HG03432 (cell line): ENCODE data around the gene VMAC.

Experiments used
- ATAC-seq: cut with Tn5 transposase; IDR thresholded peaks from one replicate; pipeline ENCODE4 v1.9.1; 2021; ENCODE audit warnings: mild to moderate bottlenecking, moderate library complexity; ENCODE audit not compliant: unreplicated experiment

Gene VMAC

GRCh38 chr19:5903624-5904351, 884 bp upstream of the VMAC start, which contains the start of gene NDUFA11:
Gene NDUFA11 (minus strand): TSS chr19:5903790. CDS start chr19:5903708, 82 bp downstream.
- peak; percentile 43 for ATAC-seq

GRCh38 chr19:5905114-5905778, 574 bp downstream of the VMAC start:
- ATAC-seq: no peak

- no peak for ATAC-seq
Measured at GRCh38 chr19:5907241-5907640, 2.6 kb downstream of the VMAC start.

GRCh38 chr19:5908773-5909442, 4.2 kb downstream of the VMAC start:
- no peak for ATAC-seq

- ATAC-seq: no peak
Measured at GRCh38 chr19:5910638-5910907, 5.9 kb downstream of the VMAC start.

- ATAC-seq: no peak
Measured at GRCh38 chr19:5911366-5911765, 6.7 kb downstream of the VMAC start.

- no peak for ATAC-seq
Measured at GRCh38 chr19:5913739-5914357, 9.2 kb downstream of the VMAC start, which contains the start of gene CAPS. Gene CAPS (plus strand): TSS chr19:5914254. CDS start chr19:5914407, 153 bp downstream.

- ATAC-seq: no peak
Measured at GRCh38 chr19:5914358-5914774, 9.7 kb downstream of the VMAC start.

GRCh38 chr19:5914946-5915781, 10.5 kb downstream of the VMAC start:
- ATAC-seq: no peak

- ATAC-seq: no peak
Measured at GRCh38 chr19:5915782-5916165, 11.1 kb downstream of the VMAC start.

- no peak for ATAC-seq
Measured at GRCh38 chr19:5916181-5916708, 11.6 kb downstream of the VMAC start.

- ATAC-seq: no peak
Measured at GRCh38 chr19:5917431-5918107, 12.9 kb downstream of the VMAC start.

- ATAC-seq: no peak
Measured at GRCh38 chr19:5918463-5919079, 13.9 kb downstream of the VMAC start.

- no peak for ATAC-seq
Measured at GRCh38 chr19:5921516-5922160, 17.0 kb downstream of the VMAC start.

- no peak for ATAC-seq
Measured at GRCh38 chr19:5922161-5922545, 17.5 kb downstream of the VMAC start.

- ATAC-seq: no peak
Measured at GRCh38 chr19:5923356-5923755, 18.7 kb downstream of the VMAC start.

- no peak for ATAC-seq
Measured at GRCh38 chr19:5925830-5926427, 21.3 kb downstream of the VMAC start.

- ATAC-seq: no peak
Measured at GRCh38 chr19:5926641-5927440, 22.2 kb downstream of the VMAC start.
